Neural cell (in vitro differentiated cells): ENCODE results near the gene CARMIL1.

Source experiments
- CTCF ChIP-seq: fragments of 450-650 bp; IDR thresholded peaks from 2 replicates; pipeline ENCODE4 v1.5.1; 2014; ENCODE audit warnings: antibody characterized with exemption, mild to moderate bottlenecking, moderate library complexity; ENCODE audit not compliant: poor library complexity, severe bottlenecking
- EP300 ChIP-seq: fragments of 450-650 bp; conservative IDR thresholded peaks from 2 replicates; pipeline ENCODE4 v1.6.1; 2014; ENCODE audit warnings: antibody characterized with exemption, mild to moderate bottlenecking, moderate library complexity; ENCODE audit not compliant: poor library complexity, severe bottlenecking
- EZH2 ChIP-seq: fragments of 200-600, 300-800 bp; shearing (Covaris generic), sonication (generic); IDR thresholded peaks from 2 replicates; pipeline ENCODE4 v1.6.1; 2014; ENCODE audit warnings: antibody characterized with exemption, low read length, borderline replicate concordance, mild to moderate bottlenecking; ENCODE audit not compliant: insufficient read depth, poor library complexity, severe bottlenecking
- POLR2AphosphoS5 ChIP-seq: IDR thresholded peaks from 2 replicates; pipeline ENCODE4 v1.6.1; 2012
- RAD21 ChIP-seq: fragments of 450-650 bp; conservative IDR thresholded peaks from 2 replicates; pipeline ENCODE4 v1.6.1; 2014; ENCODE audit warnings: antibody characterized with exemption, mild to moderate bottlenecking, moderate library complexity
- REST ChIP-seq: IDR thresholded peaks from 2 replicates; pipeline ENCODE4 v1.6.1; 2012; ENCODE audit warnings: borderline replicate concordance
- SMC3 ChIP-seq: fragments of 450-650 bp; conservative IDR thresholded peaks from 2 replicates; pipeline ENCODE4 v1.6.1; 2014; ENCODE audit warnings: antibody characterized with exemption, mild to moderate bottlenecking, moderate library complexity; ENCODE audit not compliant: poor library complexity
- TAF1 ChIP-seq: IDR thresholded peaks from 2 replicates; pipeline ENCODE4 v1.6.1; 2012; ENCODE audit warnings: low read depth

- TF ChIP-seq CTCF: no peak
- no peak for TF ChIP-seq TAF1
- TF ChIP-seq RAD21: no peak
- no peak for TF ChIP-seq EZH2
- TF ChIP-seq SMC3: no peak
- no peak for TF ChIP-seq POLR2AphosphoS5
- no peak for TF ChIP-seq REST
- no peak for TF ChIP-seq EP300
These were observed 39.7 kb upstream of the CARMIL1 start for GRCh38 chr6:25239498-25239897.
